NCI-H2227 (cell line): ENCODE measurements around the gene DCAF12L1.

ENCODE experiments used
- DNase-seq: peaks from one replicate; lab custom pipeline; 2025; ENCODE audit not compliant: unreplicated experiment; lab: John Stamatoyannopoulos, UW

The DCAF12L1 gene

GRCh38 chrX:126552313-126553022, at the start of gene DCAF12L1:
Gene DCAF12L1 (minus strand): TSS chrX:126552814. CDS start chrX:126552608, 206 bp downstream.
- DNase-seq, result no peak

GRCh38 chrX:126580877-126581276, 28.3 kb upstream of the DCAF12L1 start:
- no peak for DNase-seq

- DNase-seq, result no peak
Measured at GRCh38 chrX:126575911-126576310, 23.3 kb upstream of the DCAF12L1 start.

- DNase-seq, result no peak
Measured at GRCh38 chrX:126557151-126557550, 4.5 kb upstream of the DCAF12L1 start.

GRCh38 chrX:126551725-126552312, 795 bp downstream of the DCAF12L1 start:
- DNase-seq, result no peak

GRCh38 chrX:126551306-126551705, 1.3 kb downstream of the DCAF12L1 start:
- no peak for DNase-seq

GRCh38 chrX:126550816-126551215, 1.8 kb downstream of the DCAF12L1 start:
- DNase-seq, result no peak

GRCh38 chrX:126509923-126510322, 42.7 kb downstream of the DCAF12L1 start:
- no peak for DNase-seq
